ENCODE data around the gene OR10H3.
"Not testable (repeated sequence)": the region's sequence is repeated elsewhere in the genome, so short reads cannot be mapped to it uniquely, and the experiment has no call there.

Gene OR10H3

GRCh38 chr19:15737722-15738121, at the start of gene OR10H3:
Gene OR10H3, plus strand, starts transcription at chr19:15737985. Its CDS starts 3,408 bp downstream, at chr19:15741393.
- no peak for DNase-seq

DNA sequence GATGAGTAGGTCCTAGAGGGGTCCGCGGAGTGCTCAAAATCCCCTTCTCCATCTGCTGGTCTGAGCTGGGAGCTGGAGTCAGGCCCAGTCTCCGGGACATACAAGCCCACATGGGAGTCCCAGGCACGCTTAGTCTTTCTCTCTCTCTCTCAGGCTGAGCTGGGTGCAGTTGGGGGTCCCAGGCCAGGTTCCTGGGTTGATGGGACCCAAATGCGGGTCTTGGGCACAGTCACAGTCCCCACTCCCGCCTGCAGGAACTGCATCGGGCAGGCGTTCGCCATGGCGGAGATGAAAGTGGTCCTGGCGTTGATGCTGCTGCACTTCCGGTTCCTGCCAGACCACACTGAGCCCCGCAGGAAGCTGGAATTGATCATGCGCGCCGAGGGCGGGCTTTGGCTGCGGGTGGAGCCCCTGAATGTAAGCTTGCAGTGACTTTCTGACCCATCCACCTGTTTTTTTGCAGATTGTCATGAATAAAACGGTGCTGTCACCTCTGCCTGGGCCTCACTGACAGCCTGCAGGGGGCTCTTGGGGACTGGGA, 41.1 kb upstream of the OR10H3 start:
- no peak for DNase-seq

GRCh38 chr19:15701757-15702533, 35.8 kb upstream of the OR10H3 start:
- no peak for DNase-seq

DNA sequence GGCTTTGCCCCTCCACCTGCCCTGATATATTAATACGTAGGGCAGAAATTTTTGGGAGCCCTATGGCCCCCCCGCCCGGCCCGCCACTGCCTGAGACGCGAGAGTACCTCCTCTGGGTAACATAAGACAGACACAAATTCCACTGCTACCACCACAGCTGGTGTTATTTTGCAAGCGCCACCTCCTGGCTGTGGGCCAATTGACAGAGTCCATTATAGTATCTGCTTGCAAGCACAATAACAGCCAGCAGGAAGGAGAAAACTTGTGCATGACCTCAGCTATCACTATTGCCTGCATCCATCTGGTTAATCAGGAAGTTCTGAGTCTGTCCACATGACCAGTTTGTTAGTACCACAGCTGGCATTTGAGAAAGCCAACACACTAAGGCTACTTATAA, 35.3 kb upstream of the OR10H3 start:
- DNase-seq = no peak

DNA sequence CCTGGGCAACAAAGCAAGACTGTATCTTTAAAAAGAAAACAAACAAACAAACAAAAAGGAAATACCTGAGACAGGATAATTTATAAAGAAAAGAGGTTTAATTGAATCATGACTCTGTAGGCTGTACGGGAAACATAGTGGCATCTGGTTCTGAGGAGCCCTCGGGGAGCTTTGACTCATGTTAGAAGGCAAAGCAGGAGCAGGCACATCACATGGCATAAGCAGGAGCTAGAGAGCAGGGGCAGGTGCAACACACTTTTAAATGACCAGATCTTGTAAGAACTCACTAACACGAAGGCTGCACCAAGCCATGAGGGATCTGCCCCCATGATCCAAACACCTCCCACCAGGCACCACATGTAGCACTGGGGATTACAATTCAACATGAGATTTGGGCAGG, 23.1 kb upstream of the OR10H3 start:
- no peak for DNase-seq

GRCh38 chr19:15715642-15716041, 22.1 kb upstream of the OR10H3 start:
- no peak for DNase-seq

- DNase-seq = no peak
Measured at GRCh38 chr19:15717809-15718208, 20.0 kb upstream of the OR10H3 start.

DNA sequence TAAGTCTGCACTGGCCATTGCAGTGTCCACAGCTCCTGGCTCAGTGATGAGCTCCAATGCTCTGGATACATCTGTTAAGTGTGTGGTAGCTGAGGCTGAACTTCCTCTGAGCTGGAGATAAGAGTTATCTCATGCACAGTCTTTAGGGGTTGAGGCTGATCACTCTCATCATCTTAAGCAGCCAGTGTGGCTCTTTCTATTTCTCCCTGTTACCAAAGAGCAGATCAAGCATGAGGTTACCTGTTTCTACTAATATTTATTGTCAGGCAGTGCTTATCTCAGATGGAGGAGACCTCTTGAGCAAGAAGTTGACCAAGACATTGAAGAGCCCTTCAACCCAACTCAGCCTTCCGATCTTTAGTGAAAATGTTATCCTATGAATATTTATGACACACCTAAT, 16.5 kb upstream of the OR10H3 start:
- no peak for DNase-seq

DNA sequence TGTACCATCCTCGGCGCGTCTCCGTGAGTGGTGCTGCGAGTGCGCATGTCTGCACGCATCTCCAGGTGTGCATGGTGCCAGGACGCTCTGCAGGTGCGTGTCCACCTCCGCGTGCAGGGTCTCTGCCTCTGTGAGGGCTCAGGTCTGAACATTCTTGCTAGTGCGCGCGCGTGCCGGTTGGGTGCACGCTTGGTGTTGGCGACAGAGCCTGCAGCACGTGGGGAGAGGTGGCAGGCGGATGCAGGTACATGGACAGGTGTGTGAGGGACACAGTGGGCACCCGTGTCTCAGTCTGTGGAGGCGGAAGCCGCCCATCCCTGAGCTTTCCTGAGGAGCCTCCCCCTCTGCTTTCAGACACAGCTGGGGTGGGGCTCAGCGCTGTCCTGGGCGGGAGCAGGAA, 14.8 kb upstream of the OR10H3 start:
- DNase-seq = no peak

DNA sequence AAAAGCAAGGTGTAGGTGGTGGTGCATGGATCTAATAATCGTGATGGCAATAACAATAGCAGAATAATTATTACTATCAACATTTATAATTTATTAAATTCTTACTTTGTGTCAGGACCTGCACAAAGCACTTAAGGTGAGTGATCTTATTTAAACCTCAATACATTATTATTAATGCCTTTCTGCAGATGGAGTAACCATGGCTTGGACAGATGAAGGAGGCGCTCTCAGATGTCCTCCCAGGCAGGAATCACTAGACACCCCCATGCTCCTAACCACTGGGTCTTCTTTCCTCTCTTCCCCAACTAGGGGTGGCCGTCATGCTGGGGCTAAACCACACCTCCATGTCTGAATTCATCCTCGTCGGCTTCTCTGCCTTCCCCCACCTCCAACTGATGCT, 10.1 kb upstream of the OR10H3 start, which contains the start of gene OR10H2:
Gene OR10H2 (plus strand): TSS at position 301 of the 400 bp plus-strand sequence. CDS start 20 bp downstream, at position 321.
- DNase-seq = no peak

DNA sequence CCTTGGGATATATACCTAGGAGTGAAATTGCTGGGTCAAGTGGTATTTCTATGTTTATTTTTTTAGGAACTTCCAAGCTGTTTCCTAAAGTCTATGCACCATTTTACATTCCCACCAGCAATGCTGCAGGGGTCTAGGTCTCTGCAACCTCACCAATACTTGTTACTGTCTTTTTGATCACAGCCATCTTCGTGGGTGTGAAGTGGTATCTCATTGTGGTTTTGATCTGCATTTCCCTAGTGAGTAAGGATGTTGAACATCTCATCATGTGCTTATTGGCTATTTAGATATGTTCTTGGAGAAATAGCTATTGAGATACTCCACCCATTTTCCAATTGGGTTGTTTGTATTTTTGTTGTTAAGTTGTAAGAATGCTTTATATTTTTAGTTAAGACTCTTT, 7.2 kb upstream of the OR10H3 start:
- no peak for DNase-seq

DNA sequence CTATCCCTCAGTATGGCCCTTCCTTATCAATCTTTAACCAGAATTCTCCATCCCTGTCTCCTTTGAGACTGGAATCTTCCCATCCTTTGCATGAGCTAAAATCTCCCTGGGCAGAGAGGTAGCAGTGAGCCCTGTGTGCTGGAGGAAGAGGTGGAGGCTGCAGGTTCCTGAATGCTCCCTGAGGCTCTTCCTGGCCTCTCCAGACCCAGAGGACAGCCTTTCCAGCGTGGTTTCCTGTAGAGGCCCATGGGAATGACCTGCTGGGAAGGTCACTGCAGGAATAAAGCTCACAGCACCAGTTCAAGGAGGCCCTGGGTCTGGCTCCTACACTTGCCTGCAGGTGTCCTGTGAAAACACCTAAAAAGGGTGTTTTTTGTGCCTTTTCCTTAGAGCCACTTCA, 5.4 kb upstream of the OR10H3 start:
- no peak for DNase-seq

DNA sequence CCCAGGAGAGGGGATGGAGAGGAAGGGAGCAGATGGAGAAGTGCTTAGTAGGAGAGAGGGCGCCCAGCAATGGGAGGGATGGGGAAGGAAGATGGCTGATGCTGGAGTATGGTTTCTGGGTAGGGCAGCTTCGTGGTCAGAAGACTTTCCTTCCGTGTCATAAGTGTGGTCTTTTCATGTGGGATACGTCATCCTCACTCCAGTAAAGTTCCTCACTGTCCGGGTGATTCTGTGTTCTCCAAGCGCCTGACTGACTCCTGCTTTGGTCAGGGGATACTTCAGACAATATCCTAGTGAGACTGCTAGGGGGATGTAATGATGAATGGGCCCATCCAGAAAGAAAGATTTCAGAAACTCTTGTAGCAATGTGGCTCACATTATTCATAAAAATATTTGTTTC, 3.9 kb upstream of the OR10H3 start:
- DNase-seq = no peak

DNA sequence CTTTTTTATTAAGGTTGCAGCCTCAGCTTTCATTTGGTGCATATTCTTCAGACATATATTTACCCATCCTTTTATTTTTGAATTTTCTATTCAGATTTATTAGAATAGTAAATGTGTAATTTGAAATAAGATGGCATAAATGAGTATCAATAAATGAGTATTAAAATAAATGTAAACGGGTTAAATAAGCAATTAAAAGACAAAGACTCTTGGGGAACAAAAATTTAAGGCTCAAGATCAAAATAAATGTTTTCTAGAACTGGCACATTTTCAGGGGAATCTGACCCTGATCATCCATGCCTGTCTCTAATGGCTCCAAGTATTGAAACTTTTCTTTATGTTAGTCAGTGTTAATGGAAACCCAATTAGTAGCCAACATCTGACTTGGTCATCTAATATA, 3.0 kb downstream of the OR10H3 start:
- no peak for DNase-seq

GRCh38 chr19:15748239-15748638, 10.5 kb downstream of the OR10H3 start:
- DNase-seq = no peak

DNA sequence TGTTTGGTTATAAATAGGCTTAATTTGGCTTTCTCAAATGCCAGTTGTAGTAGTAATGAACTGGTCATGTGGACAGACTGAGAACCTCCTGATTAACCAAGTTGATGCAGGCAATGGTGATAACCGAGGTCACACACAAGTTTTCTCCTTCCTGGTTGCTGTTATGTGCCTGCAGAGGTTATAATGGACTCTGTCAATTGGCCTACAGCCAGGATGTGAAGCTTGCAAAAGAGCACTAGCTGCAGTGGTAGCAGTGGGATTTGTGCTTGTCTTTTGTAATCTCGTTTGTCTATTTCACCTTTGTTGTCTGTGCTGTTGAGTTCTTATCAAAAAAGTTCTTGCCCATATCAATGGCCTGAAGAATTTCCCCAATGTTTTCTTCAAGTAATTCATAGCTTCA, 20.6 kb downstream of the OR10H3 start:
- no peak for DNase-seq

DNA sequence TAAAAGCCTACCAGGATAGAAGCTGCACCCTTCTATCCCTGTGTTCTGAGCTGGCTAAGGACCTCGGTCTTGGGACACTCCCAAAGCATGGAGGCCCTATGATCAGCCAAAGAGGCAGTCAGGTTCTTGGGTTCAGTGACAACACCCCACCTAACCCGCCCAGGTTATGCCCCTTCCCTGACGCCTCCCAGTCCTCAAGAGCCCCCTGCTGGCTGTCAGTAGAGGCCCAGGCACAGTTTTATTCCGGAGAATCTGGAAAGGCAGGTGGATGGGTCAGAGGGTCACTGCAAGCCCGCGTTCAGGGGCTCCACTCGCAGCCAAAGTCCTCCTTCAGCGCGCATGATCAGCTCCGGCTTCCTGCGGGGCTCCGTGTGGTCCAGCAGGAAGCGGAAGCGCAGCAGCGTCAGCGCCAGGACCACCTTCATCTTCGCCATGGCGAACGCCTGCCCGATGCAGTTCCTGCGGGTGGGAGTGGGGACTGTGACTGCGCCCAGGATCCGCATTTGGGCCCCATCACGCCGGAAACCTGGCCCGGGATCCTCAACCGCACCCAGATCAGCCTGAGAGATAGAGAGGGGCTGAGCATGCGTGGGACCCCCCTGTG, 22.3 kb downstream of the OR10H3 start:
- no peak for DNase-seq

- no peak for DNase-seq
Measured at GRCh38 chr19:15769586-15769985, 31.8 kb downstream of the OR10H3 start.

DNA sequence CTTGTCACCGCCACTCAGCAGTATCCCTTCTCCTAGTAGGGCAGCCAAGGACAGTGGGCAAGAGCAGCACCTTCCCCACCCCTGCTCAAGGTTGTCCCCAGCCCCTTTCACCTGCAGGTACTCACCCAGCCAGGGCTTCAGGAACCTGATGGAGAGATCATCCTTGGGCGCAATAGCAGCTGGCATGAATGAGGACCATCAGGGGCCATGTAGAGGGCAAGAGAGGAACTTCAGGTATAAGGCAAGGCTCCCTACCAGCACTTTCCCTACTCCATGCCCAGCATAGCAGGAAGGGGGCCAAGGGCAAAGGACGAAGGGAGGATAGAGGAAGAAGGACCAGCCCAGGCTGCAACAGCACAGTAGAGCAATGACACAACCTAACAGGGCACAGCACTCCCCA, 36.4 kb downstream of the OR10H3 start:
- DNase-seq = not testable (repeated sequence)

- no peak for DNase-seq
Measured at GRCh38 chr19:15775249-15775648, 37.5 kb downstream of the OR10H3 start.

DNA sequence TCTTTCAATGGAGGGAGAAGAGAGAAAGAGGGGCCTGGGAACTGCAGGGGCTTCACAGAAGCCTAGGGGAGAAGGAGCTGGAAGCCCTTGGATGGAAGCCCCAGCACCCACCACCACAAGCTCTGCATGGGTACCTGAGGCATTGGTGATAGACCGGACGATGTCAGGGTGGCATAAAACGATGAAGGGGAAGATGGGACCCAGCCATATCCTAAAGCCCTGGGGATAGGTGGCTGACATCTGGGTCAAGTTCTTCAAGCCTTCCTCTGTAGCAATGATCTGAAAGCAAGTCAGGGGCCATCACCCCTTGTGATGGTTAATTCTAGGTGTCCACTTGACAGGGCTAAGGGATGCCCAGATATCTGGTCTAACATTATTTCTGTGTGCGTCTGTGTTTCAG, 38.5 kb downstream of the OR10H3 start:
- DNase-seq = no peak

DNA sequence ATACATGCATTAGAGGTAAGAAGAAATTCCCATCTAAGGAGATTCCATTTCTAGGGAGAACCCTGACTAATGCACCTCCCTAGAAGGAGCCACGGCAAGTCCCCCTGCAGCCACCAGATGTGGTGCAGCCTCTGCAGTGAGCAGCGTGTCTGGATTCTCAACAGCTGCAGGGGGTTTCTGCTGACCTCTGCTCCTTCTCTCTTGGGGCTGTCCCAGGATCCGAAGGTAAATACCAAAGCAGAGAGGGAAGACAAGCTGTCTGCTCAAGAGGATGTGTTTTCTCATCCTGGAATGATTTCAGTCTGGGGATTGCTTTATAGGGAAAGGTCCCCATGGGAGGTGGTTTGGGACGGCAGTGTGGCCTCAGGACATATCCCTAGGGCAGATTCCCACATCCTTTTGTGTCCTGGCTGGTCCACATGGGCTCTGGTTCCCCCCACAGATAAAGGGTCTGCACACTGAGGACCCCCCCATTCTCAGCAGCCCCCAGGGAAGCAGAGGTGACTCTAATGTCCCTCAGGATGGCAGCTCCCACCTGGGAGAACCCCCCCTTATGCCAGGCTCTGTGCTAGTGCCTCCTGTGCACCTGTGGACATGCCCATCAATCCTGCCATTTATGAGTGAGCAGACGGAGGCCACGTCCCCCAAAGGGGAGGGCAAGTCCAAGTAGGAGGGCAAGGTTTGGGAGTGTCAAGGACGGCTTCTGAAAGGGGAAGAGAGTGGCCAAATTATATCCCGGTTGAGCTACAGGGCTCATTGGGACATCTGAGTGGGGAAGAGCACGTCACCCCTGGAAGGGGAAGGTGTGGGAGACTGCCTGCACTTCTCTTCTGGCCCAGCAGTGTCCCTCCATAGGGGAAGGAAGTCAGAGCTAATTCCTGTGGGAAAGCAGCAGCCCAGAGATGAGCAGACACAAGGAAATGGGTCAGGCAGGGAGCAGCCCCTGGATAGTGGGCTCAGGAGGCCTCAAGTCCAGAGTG, 39.5 kb downstream of the OR10H3 start:
- DNase-seq = no peak
